GM12892 (cell line): ENCODE data around the gene CCR2.

Source experiments
- POLR2A ChIP-seq: IDR thresholded peaks from 2 replicates; pipeline ENCODE4 v1.6.1; 2011; ENCODE audit warnings: low read depth, low read length, control low read depth
- POLR2AphosphoS5 ChIP-seq: IDR thresholded peaks from 2 replicates; pipeline ENCODE4 v1.6.1; 2011; ENCODE audit warnings: low read depth, low read length, control low read depth

DNA sequence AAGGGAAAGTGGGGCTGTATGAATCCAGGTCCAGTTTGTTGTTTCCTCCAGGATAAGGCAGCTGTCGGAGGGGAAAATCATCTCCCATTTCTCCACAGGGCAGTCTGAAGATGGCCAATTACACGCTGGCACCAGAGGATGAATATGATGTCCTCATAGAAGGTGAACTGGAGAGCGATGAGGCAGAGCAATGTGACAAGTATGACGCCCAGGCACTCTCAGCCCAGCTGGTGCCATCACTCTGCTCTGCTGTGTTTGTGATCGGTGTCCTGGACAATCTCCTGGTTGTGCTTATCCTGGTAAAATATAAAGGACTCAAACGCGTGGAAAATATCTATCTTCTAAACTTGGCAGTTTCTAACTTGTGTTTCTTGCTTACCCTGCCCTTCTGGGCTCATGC is 54.1 kb downstream of the CCR2 start:
- TF ChIP-seq POLR2A (no peak), POLR2AphosphoS5 (no peak)
